Thyroid gland (tissue), 4 donors: ENCODE measurements around the gene PAIP2. TPM values are rescaled to one million over a fixed set of nuclear protein-coding genes. Genes with fewer than 3 reads are reported as not detected.

ENCODE experiments used
- DNase-seq, 2 donors: peaks; one replicate each; pipeline ENCODE4 v3.0.0-alpha.2; 2019
- H3K27ac ChIP-seq, 3 donors: fragments of 200-600 bp; sonication (generic); 1 replicate in 2 of 3; 2 replicates in 1 of 3; pipeline ENCODE4 v1.5.1; 2016 to 2019; ENCODE audit warnings: mild to moderate bottlenecking in 1 of 3, moderate library complexity in 1 of 3
- H3K27me3 ChIP-seq: fragments of 200-600 bp; sonication (generic); one replicate; pipeline ENCODE4 v1.5.1; 2019
- H3K36me3 ChIP-seq, 2 donors: fragments of 200-600 bp; sonication (generic); one replicate each; pipeline ENCODE4 v1.5.1; 2016 to 2019
- H3K4me1 ChIP-seq, 2 donors: fragments of 200-600 bp; sonication (generic); one replicate each; pipeline ENCODE4 v1.5.1; 2017 to 2019
- H3K4me3 ChIP-seq, 3 donors: fragments of 200-600 bp; sonication (generic); replicated peaks in 1 of 3; 1 replicate in 2 of 3; 2 replicates in 1 of 3; pipeline ENCODE4 v1.5.1; 2016; ENCODE audit warnings: mild to moderate bottlenecking in 1 of 3
- H3K9me3 ChIP-seq: fragments of 200-600 bp; sonication (generic); one replicate; pipeline ENCODE4 v1.5.1; 2017
- CTCF ChIP-seq, 6 experiments: fragments of 200-600 bp in 3 of 6; fragments of 450-650 bp in 3 of 6; sonication (generic) in 3 of 6; IDR thresholded peaks; one replicate each; pipeline ENCODE4 v1.5.1; 2016 to 2019; ENCODE audit warnings: antibody characterized with exemption in 6 of 6, mild to moderate bottlenecking in 2 of 6, inconsistent platforms in 1 of 6, moderate library complexity in 1 of 6
- POLR2A ChIP-seq, 2 donors: fragments of 450-650 bp; IDR thresholded peaks; one replicate each; pipeline ENCODE4 v1.6.1; 2017; ENCODE audit warnings: antibody characterized with exemption in 2 of 2, mild to moderate bottlenecking in 2 of 2, moderate library complexity in 1 of 2
- WGBS, 2 donors: methylation state at CpG; one replicate each; pipeline ENCODE4 v1.1.5; 2017; 5-methylcytosine and 5-hydroxymethylcytosine counted together
- intact Hi-C: fragments of 100-400 bp; cut with DNase I; formaldehyde crosslinking; loops from one replicate; pipeline ENCODE4 v1.15.1; 2023
- total RNA-seq, 4 donors: library from RNA; depleted of rRNA; stranded (reverse); fragments of >200 nt; gene quantifications; one replicate each; pipeline ENCODE4 v1.2.3, GENCODE V29; 2016

The PAIP2 gene
- total RNA-seq, 4 donors from 2014 or later, result 92.7 to 136 (median 117) TPM

DNA sequence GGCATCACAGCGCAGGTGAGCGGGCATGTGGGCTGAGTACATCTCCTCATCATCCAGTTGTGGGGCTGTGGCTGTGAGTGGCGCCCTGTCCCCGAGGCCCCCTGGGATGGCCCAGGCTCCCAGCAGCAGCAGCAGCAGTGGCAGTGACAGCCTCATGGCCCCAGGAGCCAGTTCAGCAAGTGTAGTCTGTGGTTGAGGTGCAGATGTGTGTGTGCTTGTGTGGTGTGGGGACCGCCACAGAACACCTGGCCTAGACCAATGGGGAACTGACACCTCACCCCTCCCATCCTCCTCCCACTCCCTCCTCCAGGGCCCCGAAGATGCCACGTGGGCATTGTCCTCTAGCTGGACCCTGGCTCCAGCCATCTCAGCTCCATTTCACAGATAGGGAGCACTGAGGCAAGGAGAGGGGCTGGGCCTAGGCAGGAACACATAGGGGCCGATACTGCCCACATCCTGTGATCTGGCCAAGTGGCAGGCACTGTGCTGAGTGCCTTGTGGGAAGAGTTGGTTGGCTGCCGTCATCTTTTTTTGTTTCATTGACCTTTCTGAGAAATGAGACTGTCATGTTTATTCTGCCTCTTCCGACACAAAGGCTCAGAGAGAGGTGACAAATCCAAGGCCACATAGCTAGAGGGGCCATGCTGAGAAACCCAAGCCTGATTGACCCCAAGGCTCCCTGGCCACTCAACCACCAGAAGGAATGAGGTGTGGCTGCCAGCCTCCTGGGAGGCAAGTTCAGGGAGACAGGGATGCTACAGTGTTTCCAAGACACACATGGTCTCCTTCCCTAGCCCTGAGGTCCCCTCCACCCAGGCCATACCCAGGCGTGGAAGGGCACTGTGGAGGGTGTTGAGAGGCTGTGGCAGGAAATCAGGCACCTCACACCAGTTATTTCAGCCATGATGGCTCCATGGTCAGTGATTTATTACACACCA is 48.3 kb downstream of the PAIP2 start, which contains the start of gene MZB1:
Gene MZB1, minus strand, starts transcription at position 213 of the 938 bp plus-strand sequence. Its CDS starts 57 bp downstream, at position 156.
- Histone ChIP-seq H3K4me1 (peaks cover 23 to 52% of the 10 kb centered on the region in 2 donors), H3K27me3 (no peaks in the 10 kb centered on the region), H3K27ac (no peak within 1 kb of the TSS), H3K9me3 (no peaks in the 10 kb centered on the region), H3K36me3 (no peaks in the 10 kb centered on the region), H3K4me3 (no peak within 1 kb of the TSS)
- TF ChIP-seq CTCF (IDR thresholded peaks at IDR 0.05) (no peak), POLR2A (IDR thresholded peaks at IDR 0.05) (no peak)
- intact Hi-C loops, result no loop called here
- DNase-seq, result no peak
- WGBS, 2 donors, result 84 to 90% methylated on average over 10 to 11 of the region's 11 CpGs

GRCh38 chr5:139390639-139391569 is 49.2 kb downstream of the PAIP2 start:
- H3K27ac ChIP-seq, result no peak overlapping the region
- H3K36me3 ChIP-seq, result no peaks in the 10 kb centered on the region
- H3K4me1 ChIP-seq, result peaks cover 27 to 51% of the 10 kb centered on the region in 2 donors
- DNase-seq, result no peak
- no peaks in the 10 kb centered on the region for H3K9me3 ChIP-seq
- TF ChIP-seq POLR2A (IDR thresholded peaks at IDR 0.05), result no peak
- no peak for TF ChIP-seq CTCF (IDR thresholded peaks at IDR 0.05)
- H3K4me3 ChIP-seq, result no peak overlapping the region
- intact Hi-C loops, result no loop called here
- 84 to 88% methylated on average over 8 to 10 of the region's 10 CpGs for WGBS, 2 donors
- no peaks in the 10 kb centered on the region for H3K27me3 ChIP-seq

DNA sequence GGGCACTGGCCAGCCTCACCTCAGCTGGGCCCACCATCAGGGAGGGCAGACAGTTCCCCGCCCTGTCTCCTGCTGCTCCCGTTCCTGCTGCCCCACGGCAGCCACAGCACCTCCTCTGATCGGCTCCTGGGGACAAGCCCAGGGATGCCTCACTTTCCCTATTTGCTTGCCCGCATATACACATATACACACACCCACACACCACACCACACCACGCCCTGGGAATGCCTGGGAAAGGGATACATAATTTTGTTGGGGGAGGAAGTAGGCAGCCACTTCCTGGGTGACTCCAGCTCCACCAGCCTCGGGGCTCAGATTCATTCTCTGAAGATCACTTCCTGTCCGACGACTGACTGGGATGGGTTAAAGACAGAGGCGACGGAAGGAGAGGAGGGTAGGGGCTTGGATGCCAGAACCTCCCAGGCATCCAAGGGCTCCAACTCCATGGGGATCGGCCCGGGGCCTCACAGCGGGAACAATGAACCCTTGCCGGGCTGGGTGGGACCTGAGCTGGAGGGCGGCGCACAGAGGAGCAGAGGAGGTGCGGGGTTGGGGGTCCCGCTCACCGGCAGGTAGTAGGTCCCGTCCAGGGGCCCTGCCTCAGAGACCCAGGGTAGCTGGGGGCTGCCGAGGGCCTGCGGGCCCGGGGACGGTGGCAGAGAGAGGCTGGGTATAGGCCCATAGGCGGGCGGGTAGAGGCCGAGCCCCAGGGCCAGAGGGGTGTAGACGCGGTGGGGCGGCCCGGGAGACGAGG is 50.1 kb downstream of the PAIP2 start:
- no peak overlapping the region for H3K27ac ChIP-seq
- no peak for DNase-seq
- no peaks in the 10 kb centered on the region for H3K27me3 ChIP-seq
- intact Hi-C loops, result no loop called here
- H3K4me1 ChIP-seq, result peaks cover 27 to 51% of the 10 kb centered on the region in 2 donors
- H3K4me3 ChIP-seq, result no peak overlapping the region
- H3K9me3 ChIP-seq, result no peaks in the 10 kb centered on the region
- 68 to 77% methylated on average over 23 to 33 of the region's 33 CpGs for WGBS, 2 donors
- no peaks in the 10 kb centered on the region for H3K36me3 ChIP-seq
- no peak for TF ChIP-seq CTCF (IDR thresholded peaks at IDR 0.05)
- no peak for TF ChIP-seq POLR2A (IDR thresholded peaks at IDR 0.05)

GRCh38 chr5:139392324-139392677 is 50.6 kb downstream of the PAIP2 start:
- Histone ChIP-seq H3K36me3 (no peaks in the 10 kb centered on the region), H3K4me3 (peak overlapping the region in 1 of 3 donors; percentile 36), H3K27me3 (no peaks in the 10 kb centered on the region), H3K27ac (no peak overlapping the region), H3K9me3 (no peaks in the 10 kb centered on the region), H3K4me1 (peaks cover 27 to 51% of the 10 kb centered on the region in 2 donors)
- TF ChIP-seq CTCF (IDR thresholded peaks at IDR 0.05), result no peak
- TF ChIP-seq POLR2A (IDR thresholded peaks at IDR 0.05), result no peak
- no peak for DNase-seq
- intact Hi-C loops, result no loop called here
- 27% methylated on average over 22 of the region's 36 CpGs; no CpG with 5 or more reads in 1 of the 2 donors for WGBS, 2 donors
